ENCODE results near the gene FDX1. TPM values are rescaled to one million over a fixed set of nuclear protein-coding genes. Genes with fewer than 3 reads are reported as not detected.

FDX1 gene
- total RNA-seq, 1 experiment from 2014 or later: 9.9 TPM

GRCh38 chr11:110432713-110433392, 3.1 kb downstream of the FDX1 start (continued):
- TF ChIP-seq AFF4 (CRISPR knock-in tag; IDR thresholded peaks at IDR 0.05; ENCODE audit: borderline replicate concordance) (no peak), PRRX2 (CRISPR knock-in tag; IDR thresholded peaks at IDR 0.05) (no peak), JUN (CRISPR knock-in tag; IDR thresholded peaks at IDR 0.05) (no peak), TEAD1 (CRISPR knock-in tag; IDR thresholded peaks at IDR 0.05) (no peak), ZNF396 (CRISPR knock-in tag; IDR thresholded peaks at IDR 0.05; ENCODE audit: borderline replicate concordance) (no peak), SOX15 (CRISPR knock-in tag; IDR thresholded peaks at IDR 0.05) (no peak), NFE2L1 (CRISPR knock-in tag; IDR thresholded peaks at IDR 0.05) (no peak), ZNF138 (CRISPR knock-in tag; conservative IDR thresholded peaks at IDR 0.05) (no peak), NR3C1 (CRISPR knock-in tag; conservative IDR thresholded peaks at IDR 0.05; ENCODE audit: low read depth) (no peak)
- TF ChIP-seq, protein P1, sequence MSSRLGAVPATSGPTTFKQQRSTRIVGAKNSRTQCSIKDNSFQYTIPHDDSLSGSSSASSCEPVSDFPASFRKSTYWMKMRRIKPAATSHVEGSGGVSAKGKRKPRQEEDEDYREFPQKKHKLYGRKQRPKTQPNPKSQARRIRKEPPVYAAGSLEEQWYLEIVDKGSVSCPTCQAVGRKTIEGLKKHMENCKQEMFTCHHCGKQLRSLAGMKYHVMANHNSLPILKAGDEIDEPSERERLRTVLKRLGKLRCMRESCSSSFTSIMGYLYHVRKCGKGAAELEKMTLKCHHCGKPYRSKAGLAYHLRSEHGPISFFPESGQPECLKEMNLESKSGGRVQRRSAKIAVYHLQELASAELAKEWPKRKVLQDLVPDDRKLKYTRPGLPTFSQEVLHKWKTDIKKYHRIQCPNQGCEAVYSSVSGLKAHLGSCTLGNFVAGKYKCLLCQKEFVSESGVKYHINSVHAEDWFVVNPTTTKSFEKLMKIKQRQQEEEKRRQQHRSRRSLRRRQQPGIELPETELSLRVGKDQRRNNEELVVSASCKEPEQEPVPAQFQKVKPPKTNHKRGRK (CRISPR knock-in tag; IDR thresholded peaks at IDR 0.05; ENCODE audit: borderline replicate concordance): no peak
- TF ChIP-seq, protein P2, sequence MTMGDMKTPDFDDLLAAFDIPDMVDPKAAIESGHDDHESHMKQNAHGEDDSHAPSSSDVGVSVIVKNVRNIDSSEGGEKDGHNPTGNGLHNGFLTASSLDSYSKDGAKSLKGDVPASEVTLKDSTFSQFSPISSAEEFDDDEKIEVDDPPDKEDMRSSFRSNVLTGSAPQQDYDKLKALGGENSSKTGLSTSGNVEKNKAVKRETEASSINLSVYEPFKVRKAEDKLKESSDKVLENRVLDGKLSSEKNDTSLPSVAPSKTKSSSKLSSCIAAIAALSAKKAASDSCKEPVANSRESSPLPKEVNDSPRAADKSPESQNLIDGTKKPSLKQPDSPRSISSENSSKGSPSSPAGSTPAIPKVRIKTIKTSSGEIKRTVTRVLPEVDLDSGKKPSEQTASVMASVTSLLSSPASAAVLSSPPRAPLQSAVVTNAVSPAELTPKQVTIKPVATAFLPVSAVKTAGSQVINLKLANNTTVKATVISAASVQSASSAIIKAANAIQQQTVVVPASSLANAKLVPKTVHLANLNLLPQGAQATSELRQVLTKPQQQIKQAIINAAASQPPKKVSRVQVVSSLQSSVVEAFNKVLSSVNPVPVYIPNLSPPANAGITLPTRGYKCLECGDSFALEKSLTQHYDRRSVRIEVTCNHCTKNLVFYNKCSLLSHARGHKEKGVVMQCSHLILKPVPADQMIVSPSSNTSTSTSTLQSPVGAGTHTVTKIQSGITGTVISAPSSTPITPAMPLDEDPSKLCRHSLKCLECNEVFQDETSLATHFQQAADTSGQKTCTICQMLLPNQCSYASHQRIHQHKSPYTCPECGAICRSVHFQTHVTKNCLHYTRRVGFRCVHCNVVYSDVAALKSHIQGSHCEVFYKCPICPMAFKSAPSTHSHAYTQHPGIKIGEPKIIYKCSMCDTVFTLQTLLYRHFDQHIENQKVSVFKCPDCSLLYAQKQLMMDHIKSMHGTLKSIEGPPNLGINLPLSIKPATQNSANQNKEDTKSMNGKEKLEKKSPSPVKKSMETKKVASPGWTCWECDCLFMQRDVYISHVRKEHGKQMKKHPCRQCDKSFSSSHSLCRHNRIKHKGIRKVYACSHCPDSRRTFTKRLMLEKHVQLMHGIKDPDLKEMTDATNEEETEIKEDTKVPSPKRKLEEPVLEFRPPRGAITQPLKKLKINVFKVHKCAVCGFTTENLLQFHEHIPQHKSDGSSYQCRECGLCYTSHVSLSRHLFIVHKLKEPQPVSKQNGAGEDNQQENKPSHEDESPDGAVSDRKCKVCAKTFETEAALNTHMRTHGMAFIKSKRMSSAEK (CRISPR knock-in tag; IDR thresholded peaks at IDR 0.05; ENCODE audit: borderline replicate concordance): no peak
- TF ChIP-seq, protein P3, sequence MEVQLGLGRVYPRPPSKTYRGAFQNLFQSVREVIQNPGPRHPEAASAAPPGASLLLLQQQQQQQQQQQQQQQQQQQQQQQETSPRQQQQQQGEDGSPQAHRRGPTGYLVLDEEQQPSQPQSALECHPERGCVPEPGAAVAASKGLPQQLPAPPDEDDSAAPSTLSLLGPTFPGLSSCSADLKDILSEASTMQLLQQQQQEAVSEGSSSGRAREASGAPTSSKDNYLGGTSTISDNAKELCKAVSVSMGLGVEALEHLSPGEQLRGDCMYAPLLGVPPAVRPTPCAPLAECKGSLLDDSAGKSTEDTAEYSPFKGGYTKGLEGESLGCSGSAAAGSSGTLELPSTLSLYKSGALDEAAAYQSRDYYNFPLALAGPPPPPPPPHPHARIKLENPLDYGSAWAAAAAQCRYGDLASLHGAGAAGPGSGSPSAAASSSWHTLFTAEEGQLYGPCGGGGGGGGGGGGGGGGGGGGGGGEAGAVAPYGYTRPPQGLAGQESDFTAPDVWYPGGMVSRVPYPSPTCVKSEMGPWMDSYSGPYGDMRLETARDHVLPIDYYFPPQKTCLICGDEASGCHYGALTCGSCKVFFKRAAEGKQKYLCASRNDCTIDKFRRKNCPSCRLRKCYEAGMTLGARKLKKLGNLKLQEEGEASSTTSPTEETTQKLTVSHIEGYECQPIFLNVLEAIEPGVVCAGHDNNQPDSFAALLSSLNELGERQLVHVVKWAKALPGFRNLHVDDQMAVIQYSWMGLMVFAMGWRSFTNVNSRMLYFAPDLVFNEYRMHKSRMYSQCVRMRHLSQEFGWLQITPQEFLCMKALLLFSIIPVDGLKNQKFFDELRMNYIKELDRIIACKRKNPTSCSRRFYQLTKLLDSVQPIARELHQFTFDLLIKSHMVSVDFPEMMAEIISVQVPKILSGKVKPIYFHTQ (CRISPR knock-in tag; IDR thresholded peaks at IDR 0.05): no peak

Data from WTC11 (cell line).